Thyroid gland (tissue), 4 donors: ENCODE results near the gene CRISPLD2.

Experiments used
- CTCF ChIP-seq, 6 experiments: fragments of 200-600 bp in 3 of 6; fragments of 450-650 bp in 3 of 6; sonication (generic) in 3 of 6; IDR thresholded peaks; one replicate each; pipeline ENCODE4 v1.5.1; 2016 to 2019; ENCODE audit warnings: antibody characterized with exemption in 6 of 6, mild to moderate bottlenecking in 2 of 6, inconsistent platforms in 1 of 6, moderate library complexity in 1 of 6
- POLR2A ChIP-seq, 2 donors: fragments of 450-650 bp; IDR thresholded peaks; one replicate each; pipeline ENCODE4 v1.6.1; 2017; ENCODE audit warnings: antibody characterized with exemption in 2 of 2, mild to moderate bottlenecking in 2 of 2, moderate library complexity in 1 of 2

- TF ChIP-seq POLR2A (IDR thresholded peaks at IDR 0.05) (no peak), CTCF (IDR thresholded peaks at IDR 0.05) (no peak)
Observed at GRCh38 chr16:84890427-84890826, 70.6 kb downstream of the CRISPLD2 start.
